Epithelial cell of proximal tubule (primary cell): ENCODE results near the gene LNPK. TPM values are rescaled to one million over a fixed set of nuclear protein-coding genes. Genes with fewer than 3 reads are reported as not detected.

Experiments
- DNase-seq: peaks from one replicate; pipeline ENCODE4 v3.0.0-alpha.2; 2011; ENCODE audit warnings: low read depth
- H3K4me3 ChIP-seq: 2 replicates; pipeline ENCODE4 v1.5.1; 2011; ENCODE audit warnings: low read depth, mild to moderate bottlenecking, low read length
- total RNA-seq: library from RNA; depleted of rRNA; stranded (reverse); fragments of >200 nt; gene quantifications from 2 replicates; pipeline ENCODE4 v1.2.3, GENCODE V29; 2015
- TF ChIP-seq, protein P1 (sequence below): conservative IDR thresholded peaks from 2 replicates; pipeline ENCODE4 v1.5.1; 2012; ENCODE audit warnings: low read depth, mild to moderate bottlenecking, low read length

LNPK gene, protein sequence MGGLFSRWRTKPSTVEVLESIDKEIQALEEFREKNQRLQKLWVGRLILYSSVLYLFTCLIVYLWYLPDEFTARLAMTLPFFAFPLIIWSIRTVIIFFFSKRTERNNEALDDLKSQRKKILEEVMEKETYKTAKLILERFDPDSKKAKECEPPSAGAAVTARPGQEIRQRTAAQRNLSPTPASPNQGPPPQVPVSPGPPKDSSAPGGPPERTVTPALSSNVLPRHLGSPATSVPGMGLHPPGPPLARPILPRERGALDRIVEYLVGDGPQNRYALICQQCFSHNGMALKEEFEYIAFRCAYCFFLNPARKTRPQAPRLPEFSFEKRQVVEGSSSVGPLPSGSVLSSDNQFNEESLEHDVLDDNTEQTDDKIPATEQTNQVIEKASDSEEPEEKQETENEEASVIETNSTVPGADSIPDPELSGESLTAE
- 21.0 and 22.5 TPM in 2 replicates for total RNA-seq

DNA sequence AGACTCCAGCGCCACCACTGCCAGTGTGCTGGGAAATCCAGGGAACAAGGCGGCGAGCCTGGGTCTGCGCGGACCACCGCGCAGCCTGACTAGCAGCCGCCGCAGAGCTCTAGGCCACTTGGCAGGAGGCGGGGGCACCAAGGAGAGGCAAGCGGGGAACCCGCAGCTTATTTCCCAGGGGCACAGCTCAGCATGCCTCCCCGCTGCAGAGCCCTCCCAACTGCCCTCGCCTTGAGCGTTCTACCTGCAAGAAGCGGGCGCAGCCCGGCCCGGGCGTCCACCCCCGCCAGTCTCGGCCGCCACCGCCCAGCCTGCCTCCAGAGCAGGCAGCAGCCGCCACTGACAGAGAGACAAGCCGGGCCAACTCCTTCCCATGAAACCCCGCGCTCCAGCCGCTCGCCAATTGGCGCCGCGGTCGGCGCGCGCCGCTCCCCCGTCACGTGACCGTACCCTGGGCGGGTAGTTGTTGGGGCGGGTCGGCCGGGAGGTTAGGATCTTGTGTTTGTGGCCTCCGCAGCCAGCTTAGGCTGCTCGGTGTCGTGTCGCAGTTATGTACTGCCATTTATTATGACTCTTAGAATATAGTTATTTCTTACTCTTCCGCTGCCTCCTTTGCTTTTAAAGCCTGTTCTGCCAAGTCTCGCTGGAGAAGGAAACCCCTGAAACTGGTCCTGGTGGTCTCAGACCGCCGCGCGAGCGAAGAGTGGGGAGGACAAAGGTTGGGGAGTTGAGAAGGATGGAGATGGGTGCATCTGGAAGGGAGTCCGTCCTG, at the start of gene LNPK:
Gene LNPK (minus strand): TSS at position 352 of the 772 bp plus-strand sequence. CDS start 6,683 bp downstream, outside the sequence.
- H3K4me3 ChIP-seq, result peak within 1 kb of the TSS; percentile 89
- DNase-seq, result no peak
- TF ChIP-seq, protein P1, sequence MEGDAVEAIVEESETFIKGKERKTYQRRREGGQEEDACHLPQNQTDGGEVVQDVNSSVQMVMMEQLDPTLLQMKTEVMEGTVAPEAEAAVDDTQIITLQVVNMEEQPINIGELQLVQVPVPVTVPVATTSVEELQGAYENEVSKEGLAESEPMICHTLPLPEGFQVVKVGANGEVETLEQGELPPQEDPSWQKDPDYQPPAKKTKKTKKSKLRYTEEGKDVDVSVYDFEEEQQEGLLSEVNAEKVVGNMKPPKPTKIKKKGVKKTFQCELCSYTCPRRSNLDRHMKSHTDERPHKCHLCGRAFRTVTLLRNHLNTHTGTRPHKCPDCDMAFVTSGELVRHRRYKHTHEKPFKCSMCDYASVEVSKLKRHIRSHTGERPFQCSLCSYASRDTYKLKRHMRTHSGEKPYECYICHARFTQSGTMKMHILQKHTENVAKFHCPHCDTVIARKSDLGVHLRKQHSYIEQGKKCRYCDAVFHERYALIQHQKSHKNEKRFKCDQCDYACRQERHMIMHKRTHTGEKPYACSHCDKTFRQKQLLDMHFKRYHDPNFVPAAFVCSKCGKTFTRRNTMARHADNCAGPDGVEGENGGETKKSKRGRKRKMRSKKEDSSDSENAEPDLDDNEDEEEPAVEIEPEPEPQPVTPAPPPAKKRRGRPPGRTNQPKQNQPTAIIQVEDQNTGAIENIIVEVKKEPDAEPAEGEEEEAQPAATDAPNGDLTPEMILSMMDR, result no peak

DNA sequence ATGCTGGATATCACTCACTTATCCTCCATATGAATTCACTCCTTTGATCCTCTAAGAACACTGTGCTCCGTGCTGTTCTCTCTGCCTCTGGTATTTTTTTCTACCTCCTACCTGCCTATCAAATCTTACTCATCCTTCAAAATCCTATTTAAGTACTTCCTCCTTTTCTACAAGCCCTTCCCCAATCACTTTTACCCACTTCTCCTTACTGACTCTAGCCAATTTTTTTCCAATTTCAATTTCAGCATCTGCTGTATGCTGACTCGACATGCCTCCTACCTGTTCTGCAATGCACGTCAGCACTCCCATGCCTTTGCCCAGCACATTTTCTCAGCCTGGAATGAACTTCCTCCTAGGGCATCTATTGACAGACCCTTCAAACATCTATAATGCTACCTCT, 37.3 kb upstream of the LNPK start:
- TF ChIP-seq, protein P1, result no peak
- H3K4me3 ChIP-seq, result no peak overlapping the region
- DNase-seq, result no peak

DNA sequence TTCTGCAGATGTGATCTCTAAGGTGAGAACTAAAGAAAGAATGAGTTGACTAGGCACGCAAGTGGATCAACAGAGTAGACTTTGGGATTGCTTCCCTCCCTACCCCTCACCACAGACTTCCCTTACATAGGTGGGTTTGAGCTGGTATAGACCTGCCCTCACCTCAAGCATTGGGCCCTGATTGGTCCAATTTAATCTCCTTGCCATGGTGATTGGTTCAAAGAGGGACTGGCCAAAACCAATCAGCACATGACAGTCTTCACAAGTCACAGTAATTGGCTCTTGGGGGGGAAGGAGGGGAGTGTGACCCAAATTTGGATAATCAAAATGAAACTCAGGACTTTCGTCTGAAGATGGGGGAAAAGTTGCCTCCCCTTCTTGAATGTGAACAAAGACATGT, 36.6 kb upstream of the LNPK start:
- H3K4me3 ChIP-seq, result no peak overlapping the region
- no peak for DNase-seq
- TF ChIP-seq, protein P1, result no peak

DNA sequence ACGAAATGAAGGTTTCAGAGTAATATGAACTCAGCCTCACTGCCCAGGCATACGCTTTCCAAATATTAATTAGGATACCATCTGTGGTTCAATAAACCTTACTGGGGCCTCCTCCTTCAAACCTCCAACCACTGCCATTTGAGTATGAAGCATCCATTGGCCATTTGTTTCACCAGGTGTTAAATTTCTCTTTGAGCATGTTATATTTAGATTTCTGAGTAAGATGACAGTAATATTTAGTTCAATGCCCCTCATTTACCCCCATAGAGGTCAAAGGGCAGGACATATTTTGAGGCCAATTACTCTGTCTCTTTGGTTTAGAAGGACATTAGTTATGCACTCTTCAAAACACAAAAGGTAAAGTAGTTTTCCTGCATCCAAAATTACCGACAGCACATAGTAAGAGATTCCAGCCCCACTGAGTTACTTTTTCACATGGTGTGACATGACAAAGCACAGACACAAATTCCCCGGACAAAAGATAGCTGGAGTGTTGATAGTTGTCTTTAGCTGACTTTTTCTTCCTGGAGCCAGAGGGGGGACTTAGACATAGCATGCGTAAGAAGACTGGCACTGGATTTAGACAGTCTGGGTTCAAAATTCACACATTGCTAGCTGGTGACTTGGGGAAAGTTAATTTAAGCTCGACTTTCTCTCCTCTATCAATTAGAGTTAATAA, 33.1 kb upstream of the LNPK start:
- H3K4me3 ChIP-seq, result no peak overlapping the region
- TF ChIP-seq, protein P1, result no peak
- DNase-seq, result no peak

DNA sequence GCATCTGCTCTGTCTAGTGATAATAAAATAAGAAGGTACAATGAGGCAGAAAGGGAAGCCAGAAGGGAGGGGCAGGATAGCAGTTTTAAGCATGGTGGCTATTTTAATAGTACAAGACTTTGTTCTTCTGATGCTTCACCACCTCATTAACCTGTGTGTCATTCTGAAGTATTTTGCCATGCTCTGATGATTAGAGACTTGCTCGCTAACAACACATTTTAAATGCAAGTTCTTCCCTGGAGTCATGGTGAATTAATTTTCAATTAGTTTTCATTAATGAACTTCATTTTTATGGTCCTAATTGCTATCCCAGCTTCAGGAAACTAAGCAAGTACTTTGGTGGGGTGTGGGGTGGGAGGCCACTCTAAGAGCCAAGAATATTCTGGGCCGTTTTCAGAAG, 25.7 kb upstream of the LNPK start:
- no peak for DNase-seq
- TF ChIP-seq, protein P1, result no peak
- H3K4me3 ChIP-seq, result no peak overlapping the region

DNA sequence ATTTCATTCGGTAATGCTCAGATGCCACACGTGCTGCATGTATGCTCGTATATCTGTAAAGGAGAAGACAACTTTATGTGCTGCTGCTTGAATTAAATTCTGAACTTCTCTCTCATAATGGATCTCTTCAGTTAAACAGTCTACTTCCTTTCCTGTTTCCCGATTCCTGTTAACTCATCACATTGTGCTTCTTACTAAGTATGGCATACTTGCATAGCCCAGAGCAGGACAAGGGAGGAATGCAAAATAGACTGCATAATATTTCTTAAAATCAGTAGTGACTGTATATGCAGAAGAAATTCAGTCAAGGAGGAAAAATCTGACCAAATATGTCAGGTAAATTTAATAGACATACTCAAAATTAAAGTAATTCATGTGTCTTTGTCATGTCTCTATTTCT, 23.9 kb upstream of the LNPK start:
- TF ChIP-seq, protein P1, result no peak
- no peak for DNase-seq

More for the DNA sequence above, 23.9 kb upstream of the LNPK start:
- H3K4me3 ChIP-seq, result no peak overlapping the region
